Epithelial cell of esophagus (primary cell): ENCODE data around the gene POLA1.
A peak's percentile ranks its signal among the peaks of the same experiment; 100 is the strongest.

ENCODE experiments used
- DNase-seq: peaks from one replicate; pipeline ENCODE4 v3.0.0; 2010; ENCODE audit warnings: low read depth
- H3K4me3 ChIP-seq: 2 replicates; pipeline ENCODE4 v1.5.1; 2011; ENCODE audit warnings: mild to moderate bottlenecking, low read length, control low read depth
- CTCF ChIP-seq: IDR thresholded peaks from 2 replicates; pipeline ENCODE4 v1.5.1; 2011; ENCODE audit warnings: low read depth, mild to moderate bottlenecking, low read length, control low read depth, inconsistent platforms; ENCODE audit not compliant: insufficient read depth; ENCODE audit errors: missing control alignments

POLA1 gene

DNA sequence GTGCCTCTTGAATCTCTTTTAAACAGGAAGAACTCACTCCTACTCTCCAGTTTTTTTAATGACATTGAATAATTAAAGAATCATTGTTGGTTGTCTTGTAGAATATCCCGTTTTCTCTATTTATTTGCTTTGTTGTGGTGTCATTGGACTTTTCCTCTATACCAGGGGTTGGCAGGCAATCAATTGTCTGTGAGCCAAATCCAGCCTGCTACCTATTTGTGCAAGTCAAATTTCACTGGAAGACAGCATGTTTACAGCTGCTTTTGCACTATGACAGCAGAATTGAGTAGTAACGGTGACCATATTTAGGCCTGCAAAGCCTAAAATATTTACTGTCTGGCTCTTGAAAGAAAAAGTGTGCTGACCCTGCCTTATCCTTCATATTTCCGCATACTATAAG, 34.8 kb downstream of the POLA1 start:
- no peak for TF ChIP-seq CTCF
- H3K4me3 ChIP-seq, result no peak overlapping the region
- DNase-seq, result no peak

- no peak for DNase-seq
- no peak for TF ChIP-seq CTCF
Measured at GRCh38 chrX:24732766-24733500, 39.2 kb downstream of the POLA1 start.

GRCh38 chrX:24741330-24741729, 47.6 kb downstream of the POLA1 start:
- TF ChIP-seq CTCF, result no peak
- DNase-seq, result no peak
- H3K4me3 ChIP-seq, result no peak overlapping the region

More at GRCh38 chrX:24732766-24733500, 39.2 kb downstream of the POLA1 start:
- no peak overlapping the region for H3K4me3 ChIP-seq

GRCh38 chrX:24748196-24748595, 54.5 kb downstream of the POLA1 start:
- peak; percentile 34 for DNase-seq
- TF ChIP-seq CTCF, result no peak
- no peak overlapping the region for H3K4me3 ChIP-seq

DNA sequence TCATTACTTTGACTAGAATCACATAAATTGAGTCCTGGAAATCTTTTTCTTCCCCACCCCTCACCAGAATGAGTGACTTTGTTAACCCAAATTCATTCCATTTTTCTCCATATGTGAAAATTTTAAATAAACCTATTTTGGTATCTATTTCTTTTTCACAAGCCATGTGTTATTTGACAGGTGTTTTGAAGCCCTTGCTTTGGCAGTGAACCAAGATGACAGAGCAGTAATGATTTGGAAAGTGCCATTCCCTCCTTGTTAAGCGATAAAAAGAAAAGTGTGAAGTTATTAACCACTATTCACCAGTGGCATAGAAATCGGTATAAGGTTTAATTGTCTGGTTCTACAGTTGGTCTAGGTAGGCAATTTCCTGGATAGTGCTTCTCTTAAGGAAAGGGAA, 66.1 kb downstream of the POLA1 start:
- no peak for DNase-seq
- H3K4me3 ChIP-seq, result no peak overlapping the region
- TF ChIP-seq CTCF, result no peak

- DNase-seq, result no peak
- H3K4me3 ChIP-seq, result no peak overlapping the region
- no peak for TF ChIP-seq CTCF
Measured at GRCh38 chrX:24760363-24761000, 66.8 kb downstream of the POLA1 start.
